PC-9 (cell line): Measurements from ENCODE around the gene PLIN4. TPM values are rescaled to one million over a fixed set of nuclear protein-coding genes. Genes with fewer than 3 reads are reported as not detected.
A peak's percentile ranks its signal among the peaks of the same experiment; 100 is the strongest.

ENCODE experiments used
- BruUV-seq: library from RNA; stranded (reverse); fragments of 400-500 nt; replicated peaks from 2 replicates; lab custom pipeline; 2021; lab: Mats Ljungman, UMichigan
- CTCF ChIA-PET: fragments of 300-600 bp; sonication (Branson Sonifier 250); formaldehyde crosslinking; loops from one replicate; lab custom pipeline; 2022; ENCODE audit warnings: antibody characterized with exemption; lab: Charles Lee
- POLR2A ChIA-PET: fragments of 300-600 bp; sonication (Branson Sonifier 250); formaldehyde crosslinking; loops from one replicate; lab custom pipeline; 2022; ENCODE audit warnings: antibody characterized with exemption; ENCODE audit not compliant: unreplicated experiment; lab: Charles Lee
- DNase-seq, 2 experiments: peaks; one replicate each; pipeline versions ENCODE4 v3.0.0 to v3.0.0-alpha.2; 2015 to 2022; ENCODE audit warnings: mixed read lengths in 1 of 2
- H2AFZ ChIP-seq: fragments of 200-600 bp; sonication (generic); 2 replicates; pipeline ENCODE4 v1.8.1; 2017; ENCODE audit warnings: antibody characterized with exemption
- H3F3A ChIP-seq: fragments of 200-600 bp; sonication (generic); 2 replicates; pipeline ENCODE4 v1.8.1; 2017; ENCODE audit warnings: antibody characterized with exemption, mild to moderate bottlenecking, low read depth; ENCODE audit not compliant: insufficient read depth
- H3K27ac ChIP-seq: fragments of 200-600 bp; sonication (generic); 2 replicates; pipeline ENCODE4 v1.6.1; 2016; ENCODE audit warnings: mixed run types
- H3K27me3 ChIP-seq: fragments of 200-600 bp; sonication (generic); 2 replicates; pipeline ENCODE4 v1.6.1; 2016; ENCODE audit warnings: low read depth, mixed run types; ENCODE audit not compliant: insufficient read depth
- H3K36me3 ChIP-seq: fragments of 200-600 bp; sonication (generic); 2 replicates; pipeline ENCODE4 v1.6.1; 2016; ENCODE audit warnings: low read depth, mixed run types
- H3K4me1 ChIP-seq: fragments of 200-600 bp; sonication (generic); replicated peaks from 2 replicates; pipeline ENCODE4 v1.6.1; 2016; ENCODE audit warnings: mixed run types; ENCODE audit not compliant: insufficient read depth
- H3K4me2 ChIP-seq: fragments of 200-600 bp; sonication (generic); 2 replicates; pipeline ENCODE4 v1.6.1; 2017; ENCODE audit warnings: mixed run types
- H3K4me3 ChIP-seq: fragments of 200-600 bp; sonication (generic); 2 replicates; pipeline ENCODE4 v1.6.1; 2016; ENCODE audit warnings: mixed run types
- H3K79me2 ChIP-seq: fragments of 200-600 bp; sonication (generic); 2 replicates; pipeline ENCODE4 v1.6.1; 2017; ENCODE audit warnings: low read depth, mixed run types
- H3K9me2 ChIP-seq: fragments of 200-600 bp; sonication (generic); 2 replicates; pipeline ENCODE4 v1.8.1; 2017; ENCODE audit warnings: mild to moderate bottlenecking; ENCODE audit not compliant: insufficient read depth
- H3K9me3 ChIP-seq: fragments of 200-600 bp; sonication (generic); 2 replicates; pipeline ENCODE4 v1.8.1; 2016; ENCODE audit warnings: low read depth; ENCODE audit not compliant: insufficient read depth
- H4K20me1 ChIP-seq: fragments of 200-600 bp; sonication (generic); 2 replicates; pipeline ENCODE4 v1.8.1; 2017; ENCODE audit not compliant: insufficient read depth
- CTCF ChIP-seq: fragments of 200-600 bp; sonication (generic); conservative IDR thresholded peaks from 2 replicates; pipeline ENCODE4 v1.6.1; 2017; ENCODE audit warnings: mixed run types, antibody characterized with exemption, mild to moderate bottlenecking, moderate library complexity
- EZH2 ChIP-seq: fragments of 200-600 bp; sonication (generic); IDR thresholded peaks from 2 replicates; pipeline ENCODE4 v1.8.0; 2017; ENCODE audit warnings: antibody characterized with exemption, low read depth
- intact Hi-C: fragments of 100-400 bp; cut with micrococcal nuclease; formaldehyde crosslinking; loops from one replicate; pipeline ENCODE4 v1.10.0; 2022; ENCODE audit not compliant: unreplicated experiment
- total RNA-seq: library from RNA; stranded (reverse); gene quantifications from 2 replicates; pipeline ENCODE4 v1.2.3, GENCODE V29; 2021

The PLIN4 gene
- total RNA-seq, 1 experiment from 2014 or later: 1.6 TPM

GRCh38 chr19:4471403-4472173 is 46.7 kb downstream of the PLIN4 start:
- Histone ChIP-seq H3K4me2 (peak overlapping the region; percentile 77), H3K27ac (peak overlapping the region; percentile 81), H3K36me3 (no peaks in the 10 kb centered on the region), H3K27me3 (no peaks in the 10 kb centered on the region), H3F3A (peaks cover 11% of the 10 kb centered on the region), H3K9me3 (no peaks in the 10 kb centered on the region), H2AFZ (peak overlapping the region; percentile 81), H4K20me1 (no peaks in the 10 kb centered on the region), H3K4me1 (peaks cover 6% of the 10 kb centered on the region; the same call in 1 of the 2 replicates), H3K9me2 (no peaks in the 10 kb centered on the region), H3K4me3 (peak overlapping the region; percentile 59; the same call in 1 of the 2 replicates), H3K79me2 (peaks cover 11% of the 10 kb centered on the region)
- intact Hi-C loops: loop anchor here (1.0 kb wide), 1 partner anchor 14 kb away; the partner anchor contains the start of gene UBXN6
- POLR2A ChIA-PET: interaction anchor here (0.5 to 0.7 kb wide), 2 partner anchors 9 to 124 kb away, joined by 4 to 5 read pairs; no protein-coding TSS in a partner anchor
- BruUV-seq: no TSS peak
- peak; percentile 94 to 98 for DNase-seq
- TF ChIP-seq EZH2 (no peak), CTCF (no peak)
- CTCF ChIA-PET: interaction anchor here (0.6 to 1.3 kb wide), 2 partner anchors 52 to 155 kb away, joined by 4 to 8 read pairs; no protein-coding TSS in a partner anchor

GRCh38 chr19:4467835-4468234 is 50.5 kb downstream of the PLIN4 start:
- Histone ChIP-seq H3K4me3 (no peak overlapping the region), H3K27ac (no peak overlapping the region), H2AFZ (no peak overlapping the region), H3K36me3 (no peaks in the 10 kb centered on the region), H3K4me2 (no peak overlapping the region), H4K20me1 (no peaks in the 10 kb centered on the region), H3K27me3 (no peaks in the 10 kb centered on the region), H3F3A (peaks cover 11% of the 10 kb centered on the region), H3K9me3 (no peaks in the 10 kb centered on the region), H3K4me1 (peaks cover 6% of the 10 kb centered on the region; the same call in 1 of the 2 replicates), H3K9me2 (no peaks in the 10 kb centered on the region), H3K79me2 (peaks cover 5% of the 10 kb centered on the region)
- no peak for DNase-seq
- no TSS peak for BruUV-seq
- TF ChIP-seq CTCF (no peak), EZH2 (no peak)
- POLR2A ChIA-PET: no interaction called here
- intact Hi-C loops: no loop called here
- CTCF ChIA-PET: interaction anchor here (0.6 kb wide), 1 partner anchor 1067 kb away, joined by 7 read pairs; no protein-coding TSS in a partner anchor

- ChIA-PET CTCF (no interaction called here), POLR2A (no interaction called here)
Measured at GRCh38 chr19:4464815-4465581, 53.3 kb downstream of the PLIN4 start.

More at GRCh38 chr19:4464815-4465581, 53.3 kb downstream of the PLIN4 start:
- Histone ChIP-seq H3K4me2 (no peak overlapping the region), H3K4me1 (0 out of 2 replicates have a peak, but pooled peaks cover under 1% of the 10 kb centered on the region), H2AFZ (no peak overlapping the region), H3K79me2 (no peaks in the 10 kb centered on the region), H3K27ac (no peak overlapping the region), H3K36me3 (no peaks in the 10 kb centered on the region), H3F3A (no peaks in the 10 kb centered on the region; the same call in 1 of the 2 replicates), H3K4me3 (no peak overlapping the region), H3K9me3 (no peaks in the 10 kb centered on the region), H4K20me1 (no peaks in the 10 kb centered on the region), H3K27me3 (no peaks in the 10 kb centered on the region), H3K9me2 (no peaks in the 10 kb centered on the region)
- TF ChIP-seq EZH2 (no peak), CTCF (no peak)
- no peak for DNase-seq
- no TSS peak for BruUV-seq
- intact Hi-C loops: no loop called here
